GM23248 (cell line): ENCODE results near the gene KRT82. TPM values are rescaled to one million over a fixed set of nuclear protein-coding genes. Genes with fewer than 3 reads are reported as not detected.
"Not testable (repeated sequence)": the region's sequence is repeated elsewhere in the genome, so short reads cannot be mapped to it uniquely, and the experiment has no call there.

Source experiments
- DNase-seq: peaks from one replicate; pipeline ENCODE4 v3.0.0-alpha.2; 2015
- H2AFZ ChIP-seq: fragments of 200-600 bp; sonication (generic); 2 replicates; pipeline ENCODE4 v1.6.1; 2016; ENCODE audit warnings: antibody characterized with exemption
- H3F3A ChIP-seq: fragments of 200-600 bp; sonication (generic); 2 replicates; pipeline ENCODE4 v1.6.1; 2016; ENCODE audit warnings: mild to moderate bottlenecking, antibody characterized with exemption, mixed run types; ENCODE audit not compliant: insufficient read depth
- H3K27ac ChIP-seq: fragments of 200-600 bp; sonication (generic); 2 replicates; pipeline ENCODE4 v1.5.1; 2016; ENCODE audit warnings: mild to moderate bottlenecking
- H3K27me3 ChIP-seq: fragments of 200-600 bp; sonication (generic); replicated peaks from 2 replicates; pipeline ENCODE4 v1.6.1; 2016; ENCODE audit warnings: mild to moderate bottlenecking; ENCODE audit not compliant: insufficient read depth
- H3K36me3 ChIP-seq: fragments of 200-600 bp; sonication (generic); 2 replicates; pipeline ENCODE4 v1.6.1; 2016; ENCODE audit warnings: low read depth, mild to moderate bottlenecking
- H3K4me1 ChIP-seq: fragments of 200-600 bp; sonication (generic); 2 replicates; pipeline ENCODE4 v1.6.1; 2016; ENCODE audit warnings: mild to moderate bottlenecking; ENCODE audit not compliant: insufficient read depth
- H3K4me2 ChIP-seq: fragments of 200-600 bp; sonication (generic); one replicate; pipeline ENCODE4 v1.6.1; 2016; ENCODE audit warnings: mild to moderate bottlenecking; ENCODE audit not compliant: unreplicated experiment
- H3K4me3 ChIP-seq: fragments of 200-600 bp; sonication (generic); 2 replicates; pipeline ENCODE4 v1.5.1; 2016; ENCODE audit warnings: mild to moderate bottlenecking
- H3K79me2 ChIP-seq: fragments of 200-600 bp; sonication (generic); 2 replicates; pipeline ENCODE4 v1.6.1; 2016; ENCODE audit warnings: mild to moderate bottlenecking; ENCODE audit not compliant: insufficient read depth
- H3K9ac ChIP-seq: fragments of 200-600 bp; sonication (generic); 2 replicates; pipeline ENCODE4 v1.6.1; 2016; ENCODE audit warnings: mild to moderate bottlenecking
- H3K9me2 ChIP-seq: fragments of 200-600 bp; sonication (generic); 2 replicates; pipeline ENCODE4 v1.6.1; 2016; ENCODE audit warnings: mixed run types, mild to moderate bottlenecking, moderate library complexity; ENCODE audit not compliant: insufficient read depth
- H3K9me3 ChIP-seq: fragments of 200-600 bp; sonication (generic); one replicate; pipeline ENCODE4 v1.6.1; 2017; ENCODE audit warnings: low read depth
- H4K20me1 ChIP-seq: fragments of 200-600 bp; sonication (generic); 2 replicates; pipeline ENCODE4 v1.6.0; 2016; ENCODE audit not compliant: insufficient read depth
- EZH2 ChIP-seq: fragments of 200-600 bp; sonication (generic); IDR thresholded peaks from 2 replicates; pipeline ENCODE4 v1.6.1; 2018; ENCODE audit warnings: antibody characterized with exemption, mild to moderate bottlenecking; ENCODE audit not compliant: insufficient read depth, poor library complexity, severe bottlenecking
- EZH2phosphoT487 ChIP-seq: fragments of 200-600 bp; sonication (generic); IDR thresholded peaks from 2 replicates; pipeline ENCODE4 v1.6.1; 2018; ENCODE audit warnings: antibody characterized with exemption, moderate library complexity, mild to moderate bottlenecking, low read depth; ENCODE audit not compliant: insufficient read depth
- WGBS, 2 experiments: methylation state at CpG; one replicate each; pipeline ENCODE4 v1.1.6; 2015 to 2017; ENCODE audit warnings: low lambda C conversion rate in 2 of 2, low coverage in 1 of 2; ENCODE audit errors: missing lambda C conversion rate in 2 of 2; 5-methylcytosine and 5-hydroxymethylcytosine counted together
- in situ Hi-C: fragments of 300-500 bp; cut with MboI; formaldehyde crosslinking; loops from 2 replicates; pipeline ENCODE4 v1.15.0; 2020
- polyA plus RNA-seq: library from polyadenylated mRNA; unstranded; fragments of >200 nt; fragmentation: Nextera tagmentation; extraction: Ambion mirVana; gene quantifications from 2 replicates; pipeline ENCODE4 v1.2.1, GENCODE V29; 2016
- total RNA-seq: library from RNA; depleted of rRNA; stranded (reverse); fragments of >200 nt; shearing (Covaris generic); gene quantifications from 2 replicates; pipeline ENCODE4 v1.2.3, GENCODE V29; 2014

Gene KRT82
- total and polyA plus RNA-seq, 2 experiments from 2014 or later: not detected

- Histone ChIP-seq H3K27me3 (no peaks in the 10 kb centered on the region), H3K4me1 (no peaks in the 10 kb centered on the region), H3K9ac (no peak overlapping the region), H3F3A (no peaks in the 10 kb centered on the region), H3K4me3 (no peak overlapping the region), H2AFZ (no peak overlapping the region), H3K4me2 (no peak overlapping the region), H4K20me1 (no peaks in the 10 kb centered on the region), H3K27ac (no peak overlapping the region), H3K9me2 (no peaks in the 10 kb centered on the region), H3K9me3 (no peaks in the 10 kb centered on the region), H3K79me2 (no peaks in the 10 kb centered on the region), H3K36me3 (no peaks in the 10 kb centered on the region)
- TF ChIP-seq EZH2 (no peak), EZH2phosphoT487 (no peak)
- 57 to 60% methylated on average over 8 of the region's 8 CpGs for WGBS, 2 experiments
- in situ Hi-C loops: no loop called here
- no peak for DNase-seq
These were observed 7.7 kb upstream of the KRT82 start for GRCh38 chr12:52413782-52414345.

- Histone ChIP-seq H3K9me2 (no peaks in the 10 kb centered on the region), H4K20me1 (no peaks in the 10 kb centered on the region), H2AFZ (no peak overlapping the region), H3K4me1 (no peaks in the 10 kb centered on the region), H3K27ac (no peak overlapping the region), H3F3A (no peaks in the 10 kb centered on the region), H3K4me3 (no peak overlapping the region), H3K9me3 (no peaks in the 10 kb centered on the region), H3K9ac (no peak overlapping the region), H3K27me3 (no peaks in the 10 kb centered on the region), H3K36me3 (no peaks in the 10 kb centered on the region), H3K4me2 (no peak overlapping the region), H3K79me2 (no peaks in the 10 kb centered on the region)
- in situ Hi-C loops: no loop called here
- WGBS, 2 experiments: 52 to 58% methylated on average over 4 of the region's 4 CpGs
- DNase-seq: no peak
- TF ChIP-seq EZH2phosphoT487 (no peak), EZH2 (no peak)
These were observed 7.1 kb upstream of the KRT82 start for GRCh38 chr12:52413202-52413601.

GRCh38 chr12:52411815-52412214 lies 5.7 kb upstream of the KRT82 start:
- DNase-seq: no peak
- Histone ChIP-seq H3K27me3 (no peaks in the 10 kb centered on the region), H3K4me1 (no peaks in the 10 kb centered on the region), H3K9me2 (no peaks in the 10 kb centered on the region), H3K27ac (no peak overlapping the region), H3F3A (no peaks in the 10 kb centered on the region), H3K4me3 (no peak overlapping the region), H3K9ac (no peak overlapping the region), H2AFZ (no peak overlapping the region), H3K9me3 (no peaks in the 10 kb centered on the region), H3K36me3 (no peaks in the 10 kb centered on the region), H3K4me2 (no peak overlapping the region), H4K20me1 (no peaks in the 10 kb centered on the region), H3K79me2 (no peaks in the 10 kb centered on the region)
- TF ChIP-seq EZH2phosphoT487: no peak
- 61 to 69% methylated on average over 9 to 10 of the region's 10 CpGs for WGBS, 2 experiments
- in situ Hi-C loops: no loop called here

GRCh38 chr12:52410589-52411248 lies 4.6 kb upstream of the KRT82 start:
- H3K4me2 ChIP-seq, H3K4me3 ChIP-seq, H2AFZ ChIP-seq, H3K9me2 ChIP-seq, H3K9ac ChIP-seq, H3K36me3 ChIP-seq, H3K27me3 ChIP-seq, H3K9me3 ChIP-seq, H4K20me1 ChIP-seq, H3F3A ChIP-seq, in situ Hi-C loops, DNase-seq, H3K79me2 ChIP-seq, H3K4me1 ChIP-seq, H3K27ac ChIP-seq: not testable (repeated sequence)
- 100% methylated on average over 1 of the region's 1 CpG; no CpG with 5 or more reads in 1 of the 2 experiments for WGBS, 2 experiments

GRCh38 chr12:52407918-52408317 lies 1.8 kb upstream of the KRT82 start:
- H3K9me3 ChIP-seq: no peaks in the 10 kb centered on the region
- no peaks in the 10 kb centered on the region for H4K20me1 ChIP-seq
- no peak overlapping the region for H2AFZ ChIP-seq
- no peak for DNase-seq
- in situ Hi-C loops: no loop called here
- H3K4me3 ChIP-seq: no peak overlapping the region
- 67 to 69% methylated on average over 5 of the region's 5 CpGs for WGBS, 2 experiments
- no peaks in the 10 kb centered on the region for H3K27me3 ChIP-seq
- no peaks in the 10 kb centered on the region for H3F3A ChIP-seq
- no peaks in the 10 kb centered on the region for H3K4me1 ChIP-seq
- no peaks in the 10 kb centered on the region for H3K36me3 ChIP-seq
- TF ChIP-seq EZH2 (no peak), EZH2phosphoT487 (no peak)
- no peaks in the 10 kb centered on the region for H3K79me2 ChIP-seq
- H3K9me2 ChIP-seq: no peaks in the 10 kb centered on the region
- H3K9ac ChIP-seq: no peak overlapping the region
- H3K4me2 ChIP-seq: no peak overlapping the region
- H3K27ac ChIP-seq: no peak overlapping the region
